HG03565 (cell line): ENCODE results near the gene SYCN.

Source experiments
- ATAC-seq: cut with Tn5 transposase; IDR thresholded peaks from one replicate; pipeline ENCODE4 v1.9.1; 2021; ENCODE audit warnings: mild to moderate bottlenecking, moderate library complexity; ENCODE audit not compliant: unreplicated experiment

The SYCN gene

GRCh38 chr19:39156326-39157230 lies 47.5 kb downstream of the SYCN start:
- no peak for ATAC-seq

GRCh38 chr19:39155741-39156140 lies 48.3 kb downstream of the SYCN start:
- no peak for ATAC-seq

- ATAC-seq, result no peak
Measured at GRCh38 chr19:39155114-39155700, 48.9 kb downstream of the SYCN start.

- ATAC-seq, result no peak
Measured at GRCh38 chr19:39154629-39155100, 49.4 kb downstream of the SYCN start.

- no peak for ATAC-seq
Measured at GRCh38 chr19:39154100-39154628, 49.9 kb downstream of the SYCN start.
